ENCODE measurements around the gene AMT. TPM values are rescaled to one million over a fixed set of nuclear protein-coding genes. Genes with fewer than 3 reads are reported as not detected.

Gene AMT
- total RNA-seq, 1 experiment from 2014 or later: 66.6 TPM

GRCh38 chr3:49389297-49389696, 33.0 kb downstream of the AMT start:
- DNase-seq (ENCODE audit: low spot score) (no peak), ATAC-seq (no peak)
- TF ChIP-seq OVOL2 (CRISPR knock-in tag; IDR thresholded peaks at IDR 0.05; ENCODE audit: borderline replicate concordance): no peak
- no peak for TF ChIP-seq E2F4 (CRISPR knock-in tag; IDR thresholded peaks at IDR 0.05; ENCODE audit: borderline replicate concordance, low read depth)
- TF ChIP-seq ETV6 (CRISPR knock-in tag; IDR thresholded peaks at IDR 0.05): no peak
- TF ChIP-seq JAZF1 (CRISPR knock-in tag; IDR thresholded peaks at IDR 0.05): no peak
- POLR2A ChIA-PET: interaction anchor here (1.2 kb wide), 1 partner anchor 8 kb away, joined by 3 read pairs; no protein-coding TSS in a partner anchor
- no peaks in the 10 kb centered on the region for H3K9me3 Mint-ChIP-seq
- no peaks in the 10 kb centered on the region for H3K27me3 Mint-ChIP-seq (ENCODE audit: low read depth)
- H3K4me1 Mint-ChIP-seq: peaks cover 9% of the 10 kb centered on the region; the same call in 1 of the 2 replicates
- H3K27ac Mint-ChIP-seq: no peak overlapping the region
- H3K36me3 Mint-ChIP-seq: 0 out of 2 replicates have a peak, but pooled peaks cover 12% of the 10 kb centered on the region
- H3K4me3 Mint-ChIP-seq: no peak overlapping the region
- CTCF ChIA-PET: interaction anchor here (1.4 kb wide), 1 partner anchor 60 kb away, joined by 7 read pairs; no protein-coding TSS in a partner anchor

GRCh38 chr3:49388289-49388820, 33.9 kb downstream of the AMT start:
- DNase-seq (ENCODE audit: low spot score): no peak
- TF ChIP-seq TP53 (CRISPR knock-in tag; IDR thresholded peaks at IDR 0.05) (no peak), ZNF121 (CRISPR knock-in tag; IDR thresholded peaks at IDR 0.05) (no peak), AFF4 (CRISPR knock-in tag; IDR thresholded peaks at IDR 0.05; ENCODE audit: borderline replicate concordance) (no peak)
- H3K27ac Mint-ChIP-seq: peak overlapping the region; percentile 10; the same call in 1 of the 2 replicates
- 0 out of 2 replicates have a peak, but pooled peaks cover 12% of the 10 kb centered on the region for H3K36me3 Mint-ChIP-seq
- peaks cover 9% of the 10 kb centered on the region; the same call in 1 of the 2 replicates for H3K4me1 Mint-ChIP-seq
- H3K27me3 Mint-ChIP-seq (ENCODE audit: low read depth): no peaks in the 10 kb centered on the region
- CTCF ChIA-PET: interaction anchor here (1.4 kb wide), 1 partner anchor 61 kb away, joined by 7 read pairs; no protein-coding TSS in a partner anchor
- no peaks in the 10 kb centered on the region for H3K9me3 Mint-ChIP-seq
- POLR2A ChIA-PET: interaction anchor here (1.2 kb wide), 1 partner anchor 9 kb away, joined by 3 read pairs; no protein-coding TSS in a partner anchor
- no peak for ATAC-seq
- H3K4me3 Mint-ChIP-seq: no peak overlapping the region

GRCh38 chr3:49387721-49388120, 34.6 kb downstream of the AMT start:
- H3K27me3 Mint-ChIP-seq (ENCODE audit: low read depth): no peaks in the 10 kb centered on the region
- peak overlapping the region; percentile 18; the same call in 1 of the 2 replicates for H3K27ac Mint-ChIP-seq
- peaks cover 9% of the 10 kb centered on the region; the same call in 1 of the 2 replicates for H3K4me1 Mint-ChIP-seq
- CTCF ChIA-PET: no interaction called here
- ATAC-seq: no peak
- H3K4me3 Mint-ChIP-seq: no peak overlapping the region
- H3K9me3 Mint-ChIP-seq: no peaks in the 10 kb centered on the region
- H3K36me3 Mint-ChIP-seq: 0 out of 2 replicates have a peak, but pooled peaks cover 12% of the 10 kb centered on the region
- POLR2A ChIA-PET: no interaction called here
- no peak for DNase-seq (ENCODE audit: low spot score)
- TF ChIP-seq ZNF232 (CRISPR knock-in tag; IDR thresholded peaks at IDR 0.05): no peak
- TF ChIP-seq ZNF512 (CRISPR knock-in tag; IDR thresholded peaks at IDR 0.05; ENCODE audit: borderline replicate concordance): no peak
- TF ChIP-seq MLX (CRISPR knock-in tag; IDR thresholded peaks at IDR 0.05): no peak
- no peak for TF ChIP-seq NFATC4 (CRISPR knock-in tag; IDR thresholded peaks at IDR 0.05)
- no peak for TF ChIP-seq RORB (CRISPR knock-in tag; IDR thresholded peaks at IDR 0.05)
- TF ChIP-seq FOXP1 (CRISPR knock-in tag; IDR thresholded peaks at IDR 0.05; ENCODE audit: borderline replicate concordance): no peak
- no peak for TF ChIP-seq E2F5 (CRISPR knock-in tag; IDR thresholded peaks at IDR 0.05)
- TF ChIP-seq FOXP4 (CRISPR knock-in tag; IDR thresholded peaks at IDR 0.05): no peak
- TF ChIP-seq ZNF425 (CRISPR knock-in tag; conservative IDR thresholded peaks at IDR 0.05): no peak
- TF ChIP-seq ZNF671 (CRISPR knock-in tag; IDR thresholded peaks at IDR 0.05): no peak
